NCI-H345 (cell line): Measurements from ENCODE around the gene GPR32.
"Not testable (repeated sequence)": the region's sequence is repeated elsewhere in the genome, so short reads cannot be mapped to it uniquely, and the experiment has no call there.

Source experiments
- DNase-seq: peaks from one replicate; lab custom pipeline; 2025; lab: John Stamatoyannopoulos, UW

The GPR32 gene

DNA sequence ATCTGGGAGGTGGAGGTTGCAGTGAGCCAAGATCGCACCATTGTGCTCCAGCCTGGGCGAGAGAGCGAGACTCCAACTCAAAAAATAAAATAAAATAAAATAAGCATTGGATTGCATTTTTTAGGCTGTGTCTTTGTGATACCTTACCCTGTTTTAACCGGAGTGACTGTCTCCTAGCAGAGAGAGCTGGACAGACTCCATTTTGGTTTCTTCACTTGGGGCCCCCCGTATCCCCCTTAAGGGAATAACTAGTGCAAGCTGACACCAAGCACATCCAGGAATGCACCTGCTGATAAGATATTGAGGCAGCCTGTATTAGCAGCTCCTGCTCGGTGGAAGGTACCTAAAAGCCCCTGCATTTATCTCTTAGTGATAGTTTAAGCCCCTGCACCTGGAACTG lies 20.8 kb upstream of the GPR32 start:
- no peak for DNase-seq

DNA sequence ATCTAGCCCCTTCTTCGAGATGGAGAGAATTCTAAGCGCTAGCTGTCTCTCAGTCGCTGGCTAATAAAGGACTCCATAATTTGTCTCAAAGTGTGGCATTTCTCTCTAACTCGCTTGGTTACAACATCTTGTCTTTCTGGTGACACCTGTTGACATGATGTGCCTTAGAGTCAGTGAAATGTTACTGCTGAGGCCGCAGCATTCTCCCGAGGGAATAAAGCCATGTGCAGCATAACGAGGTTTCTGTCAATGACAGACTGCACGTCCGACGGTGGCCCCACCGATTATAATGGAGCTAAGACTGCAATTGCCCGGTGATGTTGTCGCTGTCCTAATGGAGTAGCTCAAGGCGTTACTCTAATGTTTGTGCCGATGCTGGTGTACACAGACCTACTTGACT lies 20.3 kb upstream of the GPR32 start:
- DNase-seq = no peak

DNA sequence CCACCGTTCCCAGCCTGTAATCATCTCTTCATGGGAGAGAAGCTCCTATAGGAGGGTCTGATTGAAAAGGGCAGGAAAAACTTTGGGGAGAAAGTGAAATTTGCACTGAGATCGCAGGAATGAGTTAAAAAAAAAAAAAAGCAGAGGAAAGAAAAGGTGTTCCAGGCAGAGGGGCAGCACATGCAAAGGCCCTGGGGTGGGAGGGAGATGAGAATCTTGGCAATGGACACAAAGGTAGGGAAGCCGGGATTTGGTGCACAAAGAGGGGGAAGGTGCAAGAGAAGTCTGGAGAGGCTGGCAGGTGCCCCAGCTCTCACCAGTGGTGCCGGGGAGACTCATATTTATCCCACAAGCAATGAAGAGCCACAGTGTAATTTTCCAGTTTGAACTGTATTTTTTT lies 16.4 kb upstream of the GPR32 start:
- no peak for DNase-seq

DNA sequence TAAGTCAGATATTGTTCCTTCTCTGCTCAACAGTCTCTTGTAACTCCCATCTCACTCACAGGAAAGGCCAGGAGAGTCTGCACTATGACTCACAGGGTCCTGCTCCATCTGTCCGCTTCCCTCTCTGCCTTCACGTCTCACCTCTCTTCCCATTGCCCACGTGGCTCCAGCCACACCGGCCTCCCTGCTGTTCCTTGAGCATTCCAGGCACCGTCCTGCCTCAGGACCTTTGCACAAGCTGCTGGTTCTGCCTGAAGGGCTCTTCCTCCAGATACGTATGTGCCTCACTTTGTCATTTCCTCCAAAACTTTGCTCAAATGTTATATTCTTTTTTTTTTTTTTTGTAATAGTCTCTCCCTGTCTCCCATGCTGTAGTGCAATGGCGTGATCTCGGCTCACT lies 14.0 kb upstream of the GPR32 start:
- DNase-seq = not testable (repeated sequence)

DNA sequence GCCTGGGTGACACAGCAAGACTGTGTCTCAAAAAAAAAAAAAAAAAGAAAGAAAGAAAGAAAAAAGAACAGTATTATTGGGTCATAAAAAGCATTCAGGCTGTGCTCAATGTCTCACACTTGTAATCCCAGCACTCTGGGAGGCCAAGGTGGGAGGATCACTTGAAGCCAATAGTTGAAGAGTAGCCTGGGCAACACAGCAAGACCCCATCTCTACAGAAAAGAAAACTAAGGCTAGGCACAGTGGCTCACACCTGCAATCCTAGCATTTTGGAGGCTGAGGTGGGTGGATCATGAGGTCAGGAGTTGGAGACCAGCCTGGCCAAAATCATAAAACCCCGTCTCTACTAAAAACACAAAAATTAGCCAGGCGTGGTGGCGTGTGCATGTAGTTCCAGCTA lies 12.6 kb upstream of the GPR32 start:
- not testable (repeated sequence) for DNase-seq

DNA sequence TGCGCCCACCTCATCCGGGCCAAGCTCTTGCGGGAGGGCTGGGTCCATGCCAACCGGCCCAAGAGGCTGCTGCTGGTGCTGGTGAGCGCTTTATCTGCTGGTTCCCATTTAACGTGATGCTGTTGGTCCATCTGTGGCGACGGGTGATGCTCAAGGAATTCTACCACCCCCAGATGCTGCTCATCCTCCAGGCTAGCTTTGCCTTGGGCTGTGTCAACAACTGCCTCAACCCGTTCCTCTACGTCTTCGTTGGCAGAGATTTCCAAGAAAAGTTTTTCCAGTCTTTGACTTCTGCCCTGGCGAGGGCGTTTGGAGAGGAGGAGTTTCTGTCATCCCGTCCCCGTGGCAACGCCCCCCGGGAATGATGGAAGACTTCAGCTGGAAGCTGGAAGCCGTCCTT lies 11.2 kb upstream of the GPR32 start:
- not testable (repeated sequence) for DNase-seq

DNA sequence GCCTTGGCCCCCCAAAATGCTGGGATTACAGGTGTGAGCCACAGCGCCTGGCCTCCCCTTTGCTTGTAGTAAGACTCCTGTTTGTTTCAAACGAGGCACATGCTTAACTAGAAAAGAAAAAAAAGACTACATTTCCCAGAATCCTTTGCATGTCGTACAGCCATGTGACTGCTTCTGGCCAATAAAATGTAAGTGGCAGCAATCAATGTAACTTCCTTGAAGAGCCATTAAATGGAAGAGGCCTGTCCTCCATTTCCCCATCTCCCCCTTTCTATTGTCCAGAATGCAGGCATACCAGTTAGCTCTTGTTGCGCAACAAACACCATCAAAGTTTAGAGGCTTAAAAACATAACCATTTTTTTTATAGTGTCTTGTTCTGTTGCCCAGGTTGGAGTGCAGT lies 10.4 kb upstream of the GPR32 start:
- no peak for DNase-seq

DNA sequence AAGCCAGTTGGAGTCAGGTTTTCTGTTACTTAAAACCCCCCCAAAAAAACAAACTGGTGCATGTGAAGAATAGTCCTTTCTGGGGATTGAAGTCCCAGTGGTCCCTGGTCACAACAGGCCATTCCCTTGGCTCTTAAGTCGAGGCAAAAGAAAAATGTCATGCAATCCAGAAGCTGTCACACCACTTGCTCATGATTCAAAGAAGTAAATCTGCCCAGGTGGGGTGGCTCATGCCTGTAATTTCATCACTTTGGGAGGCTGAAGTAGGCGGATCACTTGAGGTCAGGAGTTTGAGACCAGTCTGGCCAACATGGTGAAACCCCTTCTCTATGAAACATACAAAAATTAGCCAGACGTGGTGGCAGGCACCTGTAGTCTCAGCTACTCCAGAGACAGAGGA lies 8.8 kb upstream of the GPR32 start:
- DNase-seq = not testable (repeated sequence)

DNA sequence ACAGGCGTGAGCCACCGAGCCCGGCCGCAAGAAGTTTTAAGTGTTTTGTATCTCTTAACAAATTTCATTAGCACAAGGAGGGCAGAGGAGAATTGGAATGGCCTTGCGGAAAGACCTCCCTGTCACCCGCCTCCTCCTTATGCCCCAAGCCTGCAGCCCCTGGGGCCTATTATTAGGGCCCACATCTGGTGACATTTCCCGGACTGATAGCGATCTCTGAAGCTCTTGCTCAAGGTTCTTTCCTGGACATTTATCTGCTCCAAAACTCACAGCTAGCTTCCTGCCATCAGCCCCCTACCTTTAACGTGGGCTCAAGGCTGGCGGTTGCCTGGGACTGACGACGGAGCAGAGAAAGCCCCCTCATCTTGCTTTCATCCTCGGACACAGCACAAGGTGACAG lies 6.7 kb upstream of the GPR32 start:
- DNase-seq = not testable (repeated sequence)

DNA sequence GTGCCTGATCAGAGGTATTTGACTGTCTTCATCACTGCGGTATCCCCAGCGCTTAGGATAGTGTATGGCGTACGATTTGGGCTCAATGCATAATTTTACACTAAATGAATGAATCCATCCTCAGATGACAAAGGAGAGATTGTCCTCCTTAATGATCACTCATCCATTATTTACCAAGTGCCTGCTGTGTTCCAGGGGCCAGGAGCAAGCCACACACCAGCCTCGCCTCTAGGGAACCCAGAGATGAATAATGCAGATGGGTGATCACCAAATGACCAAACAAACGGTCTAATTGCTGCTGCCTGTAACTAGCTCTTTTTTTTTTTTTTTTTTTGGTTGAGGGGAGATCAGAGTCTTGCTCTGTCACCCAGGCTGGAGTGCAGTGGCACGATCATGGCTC lies 5.9 kb upstream of the GPR32 start:
- no peak for DNase-seq

DNA sequence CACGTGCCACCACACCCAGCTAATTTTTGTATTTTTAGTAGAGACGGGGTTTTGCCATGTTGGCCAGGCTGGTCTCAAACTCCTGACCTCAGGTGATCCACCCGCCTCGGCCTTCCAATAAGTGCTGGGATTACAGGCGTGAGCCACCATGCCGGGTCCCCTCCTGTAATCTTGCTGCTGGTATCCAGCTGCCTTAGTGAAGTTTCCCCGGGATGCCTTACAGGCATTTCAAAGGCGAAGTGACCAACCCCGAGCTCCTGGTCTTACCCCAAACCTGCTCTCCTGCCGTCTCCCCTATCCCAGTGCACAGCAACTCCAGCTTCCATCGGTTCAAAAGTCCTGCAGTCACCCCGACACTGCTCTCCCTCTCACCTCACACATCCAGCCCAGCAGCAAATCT lies 3.5 kb upstream of the GPR32 start:
- not testable (repeated sequence) for DNase-seq

DNA sequence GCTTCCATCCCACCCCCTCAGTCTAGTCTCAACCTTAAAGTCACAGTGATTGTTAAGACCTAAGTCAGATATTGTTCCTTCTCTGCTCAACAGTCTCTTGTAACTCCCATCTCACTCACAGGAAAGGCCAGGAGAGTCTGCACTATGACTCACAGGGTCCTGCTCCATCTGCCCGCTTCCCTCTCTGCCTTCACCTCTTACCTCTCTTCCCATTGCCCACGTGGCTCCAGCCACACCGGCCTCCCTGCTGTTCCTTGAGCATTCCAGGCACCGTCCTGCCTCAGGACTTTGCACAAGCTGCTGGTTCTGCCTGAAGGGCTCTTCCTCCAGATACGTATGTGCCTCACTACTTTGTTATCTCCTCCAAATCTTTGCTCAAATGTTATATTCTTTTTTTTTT lies 3.0 kb upstream of the GPR32 start:
- not testable (repeated sequence) for DNase-seq

DNA sequence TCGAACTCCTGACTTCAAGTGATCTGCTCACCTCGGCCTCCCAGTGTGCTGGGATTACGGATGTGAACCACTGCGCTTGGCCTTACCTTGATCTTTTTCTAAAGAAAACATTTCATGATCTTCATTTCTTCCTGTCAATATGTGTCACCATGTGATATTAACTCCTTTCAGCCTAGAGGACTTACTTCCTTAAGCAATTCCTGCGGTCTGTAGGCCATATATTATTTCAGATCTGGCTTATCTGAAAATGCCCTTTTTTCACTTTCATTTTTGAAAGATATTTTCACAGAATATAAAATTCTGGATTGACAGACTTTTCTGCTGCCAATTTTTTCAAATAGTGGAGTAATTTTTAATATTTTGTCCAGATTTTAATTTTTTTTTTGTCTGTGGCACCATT lies 2.0 kb upstream of the GPR32 start:
- no peak for DNase-seq

DNA sequence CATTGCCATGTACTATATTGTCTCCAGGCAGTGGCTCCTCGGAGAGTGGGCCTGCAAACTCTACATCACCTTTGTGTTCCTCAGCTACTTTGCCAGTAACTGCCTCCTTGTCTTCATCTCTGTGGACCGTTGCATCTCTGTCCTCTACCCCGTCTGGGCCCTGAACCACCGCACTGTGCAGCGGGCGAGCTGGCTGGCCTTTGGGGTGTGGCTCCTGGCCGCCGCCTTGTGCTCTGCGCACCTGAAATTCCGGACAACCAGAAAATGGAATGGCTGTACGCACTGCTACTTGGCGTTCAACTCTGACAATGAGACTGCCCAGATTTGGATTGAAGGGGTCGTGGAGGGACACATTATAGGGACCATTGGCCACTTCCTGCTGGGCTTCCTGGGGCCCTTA lies 624 bp downstream of the GPR32 start:
- no peak for DNase-seq

DNA sequence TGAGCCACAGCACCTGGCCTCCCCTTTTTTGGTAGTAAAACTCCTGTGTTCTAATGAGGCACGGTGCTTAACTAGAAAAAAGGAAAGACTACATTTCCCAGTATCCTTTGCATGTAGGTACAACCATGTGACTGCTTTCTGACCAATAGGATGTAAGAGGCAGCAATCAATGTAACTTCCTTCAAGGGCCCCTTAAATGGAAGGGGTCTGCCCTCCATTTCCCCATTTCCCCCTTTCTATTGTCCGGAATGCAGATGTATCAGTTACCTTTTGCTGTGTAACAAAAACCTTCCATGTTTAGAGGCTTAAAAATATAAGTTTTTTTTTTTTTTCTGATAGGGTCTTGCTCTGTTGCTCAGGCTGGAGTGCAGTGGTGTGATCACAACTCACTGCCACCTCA lies 2.2 kb downstream of the GPR32 start:
- DNase-seq = no peak

DNA sequence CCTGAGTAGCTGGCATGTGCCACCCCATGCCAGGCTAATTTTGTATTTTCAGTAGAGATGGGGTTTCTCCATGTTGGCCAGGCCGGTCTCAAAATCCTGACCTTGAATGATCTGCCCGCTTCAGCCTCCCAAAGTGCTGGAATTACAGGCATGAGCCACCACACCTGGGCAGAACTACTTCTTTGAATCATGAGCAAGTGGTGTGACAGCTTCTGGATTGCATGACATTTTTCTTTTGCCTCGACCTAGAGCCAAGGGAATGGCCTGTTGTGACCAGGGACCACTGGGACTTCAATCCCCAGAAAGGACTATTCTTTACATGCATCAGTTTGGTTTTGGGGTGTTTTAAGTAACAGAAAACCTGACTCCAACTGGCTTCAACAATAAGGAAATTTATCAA lies 2.6 kb downstream of the GPR32 start:
- not testable (repeated sequence) for DNase-seq

DNA sequence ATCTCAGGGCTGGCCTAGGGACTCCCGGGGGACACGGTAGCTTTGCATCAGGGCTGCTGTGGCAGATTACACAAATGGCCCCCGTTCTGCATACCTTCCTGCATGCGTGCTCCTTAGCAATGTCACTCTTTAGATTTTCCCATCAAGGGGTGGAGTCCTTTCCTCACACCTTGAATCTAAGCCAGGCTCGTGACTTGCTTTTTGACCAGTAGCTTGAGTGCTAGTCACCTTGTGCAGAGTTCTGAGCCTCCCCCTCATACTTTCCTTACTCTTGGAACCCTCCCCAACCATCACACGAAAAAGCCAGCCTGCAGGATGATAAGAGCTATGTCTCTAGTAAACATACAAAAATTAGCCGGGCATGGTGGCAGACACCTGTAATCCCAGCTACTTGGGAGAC lies 3.2 kb downstream of the GPR32 start:
- DNase-seq = not testable (repeated sequence)

DNA sequence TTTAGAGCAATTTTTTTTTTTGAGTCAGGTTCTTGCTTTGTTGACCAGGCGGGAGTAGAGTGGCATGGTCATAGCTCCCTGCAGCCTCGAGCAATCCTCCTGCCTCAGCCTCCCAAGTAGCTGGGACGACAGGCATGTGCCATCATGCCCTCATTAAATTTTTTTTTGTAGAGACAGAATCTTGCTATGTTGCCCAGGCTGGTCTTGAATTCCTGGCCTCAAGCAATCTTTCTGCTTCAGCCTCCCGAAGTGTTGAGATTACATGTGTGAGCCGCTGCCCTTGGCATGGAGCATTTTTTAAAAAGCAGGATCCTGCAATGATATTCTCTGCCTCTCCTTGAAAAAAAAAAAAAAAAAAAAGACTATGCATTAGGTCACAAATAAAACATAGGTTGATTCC lies 5.9 kb downstream of the GPR32 start:
- no peak for DNase-seq

DNA sequence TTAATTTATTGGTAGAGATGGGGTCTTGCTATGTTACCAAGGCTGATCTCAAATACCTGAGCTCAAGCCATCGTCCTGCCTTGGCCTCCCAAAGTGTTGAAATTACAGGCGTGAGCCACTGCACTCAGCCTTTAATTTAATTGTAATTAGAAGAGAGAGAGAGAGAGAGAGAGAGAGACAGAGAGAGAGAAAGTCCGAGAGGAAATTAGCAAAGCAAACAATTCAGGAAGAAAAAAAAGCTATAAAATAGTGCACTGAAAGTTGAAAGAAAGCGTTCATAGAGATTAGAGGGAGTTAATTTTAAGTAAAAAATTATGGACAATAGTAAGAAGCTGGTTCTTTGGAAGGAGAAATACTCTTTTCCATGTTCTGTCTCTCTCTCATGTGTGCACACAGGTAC lies 7.0 kb downstream of the GPR32 start:
- DNase-seq = no peak

DNA sequence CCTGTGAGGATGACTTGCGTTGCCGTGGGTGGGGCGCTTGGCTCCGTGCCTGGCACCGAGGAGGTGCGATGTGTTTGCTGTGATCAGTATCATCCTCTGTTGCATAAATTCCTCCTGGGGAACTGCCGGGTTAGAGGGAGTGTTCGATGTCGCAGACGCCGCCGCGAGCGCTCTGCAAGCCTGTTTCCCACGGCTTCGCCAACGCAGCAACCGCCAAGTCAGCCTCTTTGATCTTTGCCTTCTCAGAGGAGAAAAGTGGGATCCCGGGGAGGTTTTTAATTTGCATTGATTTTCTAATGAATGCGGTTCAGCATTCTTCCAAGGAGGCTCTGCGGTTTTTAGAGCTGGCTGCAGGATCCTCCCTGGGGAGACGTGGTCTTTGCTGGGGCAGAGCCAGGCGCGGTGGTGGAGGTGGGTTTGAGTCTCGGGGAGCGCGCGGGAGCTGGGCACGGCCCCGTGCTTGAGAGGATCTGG lies 7.6 kb downstream of the GPR32 start:
- DNase-seq = no peak

DNA sequence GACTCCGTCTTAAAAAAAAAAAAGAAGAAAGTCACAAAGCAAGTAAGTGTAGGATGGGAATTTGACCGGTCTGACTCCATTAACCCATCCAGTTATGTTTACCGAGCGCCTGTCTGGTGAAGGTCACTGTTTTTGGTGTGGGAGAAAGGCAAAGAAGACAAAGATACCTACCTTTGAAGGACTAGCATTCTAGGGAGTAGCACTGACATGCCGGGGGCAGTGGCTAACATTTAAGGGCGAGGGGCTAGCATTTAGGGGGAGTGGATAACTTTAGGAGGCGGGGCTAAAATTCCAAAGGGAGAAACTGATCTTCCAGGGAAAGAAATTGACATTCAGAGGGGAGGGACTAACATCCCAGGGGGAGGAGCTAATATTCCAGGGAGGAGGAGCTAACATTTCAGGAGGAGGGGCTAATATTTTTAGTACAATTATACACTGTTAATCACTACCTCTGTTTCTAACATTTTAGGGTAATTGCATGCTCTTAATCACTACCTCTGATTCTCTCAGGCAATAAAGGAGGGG lies 8.7 kb downstream of the GPR32 start:
- no peak for DNase-seq

DNA sequence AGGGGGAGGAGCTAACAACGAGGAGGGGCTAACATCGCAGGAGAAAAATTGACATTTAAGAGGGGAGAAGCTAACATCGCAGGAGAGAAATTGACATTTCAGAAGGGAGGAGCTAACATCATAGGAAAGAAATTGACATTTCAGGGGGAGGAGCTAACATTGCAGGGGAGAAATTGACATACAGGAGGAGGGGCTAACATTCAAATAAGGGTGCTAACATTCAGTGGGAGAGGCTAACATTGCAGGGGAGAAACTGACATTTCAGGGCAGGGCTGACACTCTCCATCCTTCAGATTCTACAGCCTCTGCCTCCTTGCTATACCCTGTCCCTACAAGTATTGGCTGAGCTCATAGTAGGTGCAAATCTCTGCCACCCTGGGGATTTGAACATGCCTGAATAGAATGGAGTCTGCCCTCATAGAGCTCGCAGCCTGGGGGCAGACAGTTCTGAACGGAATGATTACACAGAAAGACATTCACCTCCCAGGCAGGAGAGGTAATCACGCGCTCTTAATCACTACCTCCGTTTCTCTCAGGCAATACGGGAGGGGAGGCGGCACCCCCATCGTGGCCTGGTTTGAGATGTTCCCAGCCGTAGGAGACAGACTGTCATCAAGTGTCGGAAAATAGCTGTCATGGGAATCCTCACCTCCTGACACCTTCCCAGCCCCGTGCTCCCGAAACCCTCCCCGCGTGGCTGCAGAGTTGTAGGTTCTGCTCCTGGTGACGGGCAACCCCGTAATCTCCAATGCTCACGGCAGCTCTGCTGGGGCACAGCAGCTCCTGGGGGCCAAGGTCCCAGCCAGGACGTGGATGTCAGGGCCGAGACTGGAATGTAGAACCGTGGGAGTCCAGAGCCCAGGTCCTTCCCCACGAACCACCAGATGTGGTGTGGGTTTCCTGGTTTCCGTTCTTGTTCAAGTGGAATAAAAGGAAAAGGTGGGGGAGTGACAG lies 9.5 kb downstream of the GPR32 start:
- no peak for DNase-seq

DNA sequence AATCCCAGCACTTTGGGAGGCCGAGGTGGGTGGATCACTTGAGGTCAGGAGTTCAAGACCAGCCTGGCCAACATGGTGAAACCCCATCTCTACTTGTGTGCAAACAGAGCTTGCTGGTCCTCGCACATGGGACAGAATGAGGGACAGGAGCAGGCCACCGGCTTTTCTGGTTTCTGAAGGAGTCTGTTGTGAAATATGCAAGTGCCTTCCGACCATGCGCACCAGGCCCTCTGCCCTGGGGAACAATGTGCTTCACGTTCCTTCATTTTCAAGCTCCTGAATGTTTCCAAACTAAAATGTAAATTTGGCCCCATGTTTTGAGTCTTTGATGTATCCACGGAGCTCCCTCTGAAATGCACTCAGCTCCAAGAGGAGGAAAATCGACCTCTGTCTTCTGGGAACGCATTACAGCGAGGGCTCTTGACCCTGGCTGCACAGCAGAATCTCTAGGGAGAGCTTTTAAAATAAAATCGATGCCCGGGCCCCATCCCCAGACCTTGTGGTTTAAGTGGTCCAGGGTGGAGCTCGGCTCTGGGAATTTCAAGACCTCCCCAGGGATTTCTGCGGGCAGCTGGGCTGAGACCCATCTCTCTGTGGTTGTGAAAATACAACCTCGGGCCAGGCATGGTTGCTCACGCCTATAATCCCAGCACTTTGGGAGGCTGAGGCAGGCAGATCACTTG lies 10.6 kb downstream of the GPR32 start:
- DNase-seq = no peak
